ENCODE results near the gene AMZ2.
"Not testable (repeated sequence)": the region's sequence is repeated elsewhere in the genome, so short reads cannot be mapped to it uniquely, and the experiment has no call there.

The AMZ2 gene

GRCh38 chr17:68221786-68222185 lies 26.1 kb upstream of the AMZ2 start:
- peak; percentile 29 for DNase-seq (ENCODE audit: low read depth)
- TF ChIP-seq CTCF (IDR thresholded peaks at IDR 0.05; ENCODE audit: insufficient read depth, low read depth, low read length, missing control alignments) = no peak

GRCh38 chr17:68222606-68223005 lies 25.2 kb upstream of the AMZ2 start:
- no peak overlapping the region for H3K4me3 ChIP-seq (ENCODE audit: low read length)
- DNase-seq (ENCODE audit: low read depth) = peak; percentile 9
- TF ChIP-seq CTCF (IDR thresholded peaks at IDR 0.05; ENCODE audit: insufficient read depth, low read depth, low read length, missing control alignments) = no peak

More at GRCh38 chr17:68221786-68222185, 26.1 kb upstream of the AMZ2 start:
- no peak overlapping the region for H3K4me3 ChIP-seq (ENCODE audit: low read length)

GRCh38 chr17:68225055-68225454 lies 22.8 kb upstream of the AMZ2 start:
- not testable (repeated sequence) for H3K4me3 ChIP-seq (ENCODE audit: low read length); DNase-seq (ENCODE audit: low read depth)

- H3K4me3 ChIP-seq (ENCODE audit: low read length); DNase-seq (ENCODE audit: low read depth): not testable (repeated sequence)
Measured at GRCh38 chr17:68228039-68228680, 19.7 kb upstream of the AMZ2 start.

- no peak overlapping the region for H3K4me3 ChIP-seq (ENCODE audit: low read length)
- no peak for TF ChIP-seq CTCF (IDR thresholded peaks at IDR 0.05; ENCODE audit: insufficient read depth, low read depth, low read length, missing control alignments)
- DNase-seq (ENCODE audit: low read depth) = peak; percentile 23
Measured at GRCh38 chr17:68228817-68229570, 18.8 kb upstream of the AMZ2 start.

- DNase-seq (ENCODE audit: low read depth) = no peak
- H3K4me3 ChIP-seq (ENCODE audit: low read length) = no peak overlapping the region
- no peak for TF ChIP-seq CTCF (IDR thresholded peaks at IDR 0.05; ENCODE audit: insufficient read depth, low read depth, low read length, missing control alignments)
Measured at GRCh38 chr17:68229619-68230018, 18.2 kb upstream of the AMZ2 start.

- DNase-seq (ENCODE audit: low read depth) = peak; percentile 46
Measured at GRCh38 chr17:68231131-68231530, 16.7 kb upstream of the AMZ2 start.

GRCh38 chr17:68231541-68231940 lies 16.3 kb upstream of the AMZ2 start:
- no peak for TF ChIP-seq CTCF (IDR thresholded peaks at IDR 0.05; ENCODE audit: insufficient read depth, low read depth, low read length, missing control alignments)
- H3K4me3 ChIP-seq (ENCODE audit: low read length) = no peak overlapping the region
- DNase-seq (ENCODE audit: low read depth) = peak; percentile 31

More at GRCh38 chr17:68231131-68231530, 16.7 kb upstream of the AMZ2 start:
- not testable (repeated sequence) for H3K4me3 ChIP-seq (ENCODE audit: low read length)

GRCh38 chr17:68232741-68233140 lies 15.1 kb upstream of the AMZ2 start:
- not testable (repeated sequence) for H3K4me3 ChIP-seq (ENCODE audit: low read length)
- DNase-seq (ENCODE audit: low read depth) = peak; percentile 82

- DNase-seq (ENCODE audit: low read depth) = peak; percentile 93
Measured at GRCh38 chr17:68234726-68235335, 13.0 kb upstream of the AMZ2 start.

GRCh38 chr17:68235336-68235791 lies 12.5 kb upstream of the AMZ2 start:
- H3K4me3 ChIP-seq (ENCODE audit: low read length); DNase-seq (ENCODE audit: low read depth): not testable (repeated sequence)

More at GRCh38 chr17:68234726-68235335, 13.0 kb upstream of the AMZ2 start:
- H3K4me3 ChIP-seq (ENCODE audit: low read length) = not testable (repeated sequence)

- DNase-seq (ENCODE audit: low read depth); H3K4me3 ChIP-seq (ENCODE audit: low read length): not testable (repeated sequence)
Measured at GRCh38 chr17:68237369-68238163, 10.3 kb upstream of the AMZ2 start.
